ENCODE data around the gene TPCN1. TPM values are rescaled to one million over a fixed set of nuclear protein-coding genes. Genes with fewer than 3 reads are reported as not detected.

Gene TPCN1
- polyA plus RNA-seq, 3 donors: 26.4 to 41.7 (median 36.1) TPM

- WGBS, 3 donors: 94 to 95% (median 94%) methylated on average over 5 of the region's 5 CpGs
These were observed 69.2 kb downstream of the TPCN1 start for GRCh38 chr12:113290506-113290905.

DNA sequence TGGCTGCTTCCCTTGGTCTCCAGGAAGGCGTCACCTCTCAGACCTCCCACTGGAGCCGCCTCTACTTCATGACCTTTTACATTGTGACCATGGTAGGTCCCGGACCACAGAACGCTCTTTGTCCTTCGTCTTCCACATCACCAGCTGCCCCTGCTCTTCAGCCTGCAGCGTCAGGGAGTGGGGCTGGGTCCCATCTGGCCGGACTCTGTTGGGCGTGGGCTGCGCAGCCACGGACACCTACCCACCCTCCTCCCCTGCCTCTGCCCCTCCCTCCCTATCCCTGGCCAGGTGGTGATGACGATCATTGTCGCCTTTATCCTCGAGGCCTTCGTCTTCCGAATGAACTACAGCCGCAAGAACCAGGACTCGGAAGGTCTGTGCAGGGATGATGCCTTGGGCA, 70.3 kb downstream of the TPCN1 start:
- 90 to 95% (median 93%) methylated on average over 17 of the region's 17 CpGs for WGBS, 3 donors
- H3K27ac ChIP-seq (ENCODE audit: low read depth, low read length): no peak overlapping the region

More at GRCh38 chr12:113290506-113290905, 69.2 kb downstream of the TPCN1 start:
- no peak overlapping the region for H3K27ac ChIP-seq (ENCODE audit: low read depth, low read length)

- WGBS, 3 donors: 68 to 75% (median 71%) methylated on average over 6 of the region's 6 CpGs
- H3K27ac ChIP-seq (ENCODE audit: low read depth, low read length): no peak overlapping the region
These were observed 70.8 kb downstream of the TPCN1 start for GRCh38 chr12:113292091-113292490.

DNA sequence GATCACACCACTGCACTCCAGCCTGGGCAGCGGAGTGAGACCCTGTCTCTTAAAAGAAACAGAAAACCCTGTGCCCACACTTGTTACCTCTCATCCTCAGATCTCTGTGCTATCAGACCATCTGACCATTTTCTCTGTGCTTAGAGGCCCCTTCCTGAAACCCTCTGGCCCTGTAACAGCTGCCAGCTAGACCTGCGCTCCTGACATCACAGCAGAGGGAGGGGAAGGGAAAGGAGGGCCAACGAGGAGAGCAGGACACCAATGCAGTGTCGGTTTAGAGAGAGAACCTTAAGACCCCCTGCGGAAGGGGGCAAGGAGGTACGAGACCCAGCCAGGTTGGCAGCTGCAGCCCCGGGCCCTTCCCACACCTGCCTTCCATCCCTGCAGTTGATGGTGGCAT, 71.3 kb downstream of the TPCN1 start:
- no peak overlapping the region for H3K27ac ChIP-seq (ENCODE audit: low read depth, low read length)
- 86 to 94% (median 88%) methylated on average over 7 of the region's 7 CpGs for WGBS, 3 donors

- H3K27ac ChIP-seq (ENCODE audit: low read depth, low read length): no peak overlapping the region
- 94 to 97% (median 95%) methylated on average over 10 of the region's 10 CpGs for WGBS, 3 donors
These were observed 71.8 kb downstream of the TPCN1 start for GRCh38 chr12:113293100-113293499.

GRCh38 chr12:113295886-113296556, 74.8 kb downstream of the TPCN1 start:
- H3K27ac ChIP-seq (ENCODE audit: low read depth, low read length): no peak overlapping the region
- 92 to 95% (median 93%) methylated on average over 24 of the region's 24 CpGs for WGBS, 3 donors

GRCh38 chr12:113296557-113297213, 75.4 kb downstream of the TPCN1 start:
- H3K27ac ChIP-seq (ENCODE audit: low read depth, low read length): no peak overlapping the region
- 81 to 83% (median 81%) methylated on average over 23 of the region's 23 CpGs for WGBS, 3 donors

DNA sequence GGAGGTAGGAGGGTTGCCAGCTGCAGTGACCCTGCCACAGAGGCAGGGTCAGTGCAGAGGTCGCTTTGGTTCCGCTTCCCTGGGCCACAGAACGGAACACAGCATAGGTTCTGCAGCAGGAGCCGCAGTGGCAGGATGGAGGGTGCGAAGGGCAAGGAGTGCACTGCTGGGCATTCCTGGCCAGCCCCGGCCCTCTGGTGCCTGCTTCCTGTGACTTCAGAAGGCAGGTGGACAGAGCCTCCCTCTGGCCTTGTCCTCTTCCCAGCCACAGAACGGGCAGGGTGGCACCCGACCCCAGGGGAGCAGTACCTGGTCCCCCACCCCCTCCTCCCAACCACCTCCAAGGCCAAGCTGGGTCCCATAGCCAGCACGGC, 75.9 kb downstream of the TPCN1 start:
- no peak overlapping the region for H3K27ac ChIP-seq (ENCODE audit: low read depth, low read length)
- 59 to 85% (median 84%) methylated on average over 9 of the region's 9 CpGs for WGBS, 3 donors

DNA sequence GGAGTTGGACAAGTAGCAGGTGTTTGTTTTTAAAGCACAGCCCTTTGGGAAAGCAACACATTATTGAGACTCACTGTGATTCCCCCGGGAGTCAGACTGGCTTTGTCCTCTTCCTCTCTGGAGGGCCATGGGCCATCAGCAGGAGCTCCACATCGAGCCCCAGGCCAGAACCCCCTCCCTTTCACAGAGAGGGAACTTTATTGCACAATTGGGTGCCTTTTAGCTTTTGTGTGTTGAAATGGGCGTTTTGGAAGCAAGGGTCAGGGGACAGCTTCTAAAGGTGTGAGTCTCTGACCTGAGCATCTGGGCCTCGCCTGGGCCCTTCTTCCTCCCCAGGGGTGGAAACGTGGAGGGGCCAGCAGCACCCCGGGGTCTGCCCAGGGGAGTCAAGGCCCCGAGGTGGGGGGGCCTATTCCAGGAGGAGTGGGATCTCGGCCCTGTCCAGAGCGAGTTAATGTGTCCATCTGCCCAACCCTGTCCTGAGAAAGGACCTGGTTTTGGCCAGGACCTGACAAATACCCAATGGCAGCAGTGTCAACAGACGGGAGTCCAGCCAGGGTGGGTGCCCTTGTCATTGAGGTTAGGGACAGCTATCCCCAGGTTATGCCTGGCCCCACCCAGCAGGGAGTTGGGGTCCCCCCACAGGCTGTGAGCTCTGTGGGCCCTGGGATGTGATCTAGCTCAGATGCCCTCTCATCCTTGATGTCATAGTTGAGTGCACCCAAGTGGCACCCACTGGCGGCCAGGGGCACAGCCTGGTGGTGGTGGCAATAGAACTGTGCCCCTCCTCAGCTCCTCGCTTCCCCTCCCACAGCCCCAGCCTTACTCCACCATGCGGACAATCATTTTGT, 76.6 kb downstream of the TPCN1 start:
- no peak overlapping the region for H3K27ac ChIP-seq (ENCODE audit: low read depth, low read length)
- WGBS, 3 donors: 76 to 80% (median 77%) methylated on average over 13 of the region's 13 CpGs

- H3K27ac ChIP-seq (ENCODE audit: low read depth, low read length): no peak overlapping the region
- WGBS, 3 donors: 81 to 89% (median 88%) methylated on average over 5 of the region's 5 CpGs
These were observed 77.2 kb downstream of the TPCN1 start for GRCh38 chr12:113298472-113298817.

DNA sequence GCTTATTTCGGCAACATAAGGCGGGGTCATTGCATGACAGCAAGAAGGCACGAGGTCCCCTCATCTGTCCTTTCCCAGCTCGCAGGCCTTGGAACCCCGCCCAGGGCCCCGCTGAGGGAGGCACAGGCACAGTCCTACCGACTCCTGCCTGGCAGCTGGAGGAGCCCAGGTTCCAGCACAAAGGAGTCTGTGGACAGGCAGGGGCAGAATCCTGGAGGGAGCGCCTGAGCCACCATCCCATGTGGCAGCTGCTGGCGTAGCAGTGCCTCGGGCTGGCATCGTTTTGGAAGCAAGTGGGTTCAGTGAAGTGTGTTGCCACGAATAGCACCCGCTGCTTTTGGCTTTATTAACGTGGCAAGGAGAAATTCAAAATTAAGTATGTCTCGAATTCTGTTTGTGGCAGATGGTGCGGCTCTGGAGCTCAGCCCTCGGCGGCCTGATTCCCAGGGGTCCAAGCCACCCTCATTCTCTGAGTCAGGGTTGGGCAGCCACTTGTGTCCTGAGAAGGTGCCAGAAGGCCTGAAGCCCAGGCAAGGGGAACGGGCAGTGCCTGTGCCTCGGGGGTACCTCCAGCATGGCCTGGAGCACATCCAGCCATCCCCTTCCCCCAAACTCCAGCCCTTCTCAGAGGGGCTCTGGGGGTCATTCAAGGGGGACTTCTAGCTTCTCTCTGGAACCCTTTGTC, 77.7 kb downstream of the TPCN1 start:
- WGBS, 3 donors: 75 to 82% (median 78%) methylated on average over 20 of the region's 20 CpGs
- no peak overlapping the region for H3K27ac ChIP-seq (ENCODE audit: low read depth, low read length)

DNA sequence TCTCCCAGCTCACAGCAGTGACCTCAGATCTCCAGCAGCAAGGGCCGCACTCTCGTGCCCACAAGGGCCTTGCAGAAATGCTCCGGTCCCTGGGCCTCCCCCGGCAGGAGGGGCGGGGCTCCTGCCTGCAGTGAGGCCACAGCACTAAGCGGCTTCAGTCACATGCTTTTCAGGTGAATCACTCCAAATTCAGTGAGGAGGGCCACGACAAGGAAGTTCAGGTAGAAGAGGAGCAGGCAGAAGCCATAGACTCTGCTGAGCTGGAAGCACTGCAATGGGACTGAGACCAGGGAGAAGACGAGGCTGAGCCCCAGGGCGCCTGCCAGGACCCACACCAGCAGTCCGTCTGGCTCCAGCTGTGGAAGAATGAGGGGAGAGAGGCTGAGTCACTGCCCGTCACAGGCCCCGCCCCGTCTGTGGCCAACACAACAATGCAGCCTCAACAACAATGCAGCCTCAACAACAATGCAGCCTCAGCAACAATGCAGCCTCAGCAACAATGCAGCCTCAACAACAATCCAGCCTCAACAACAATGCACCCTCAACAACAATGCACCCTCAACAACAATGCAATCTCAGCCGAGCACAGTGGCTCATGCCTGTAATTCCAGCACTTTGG, 78.5 kb downstream of the TPCN1 start:
- H3K27ac ChIP-seq (ENCODE audit: low read depth, low read length): no peak overlapping the region
- 52 to 62% (median 58%) methylated on average over 14 of the region's 14 CpGs for WGBS, 3 donors

GRCh38 chr12:113301811-113302210, 80.5 kb downstream of the TPCN1 start:
- 91 to 98% (median 96%) methylated on average over 6 of the region's 6 CpGs for WGBS, 3 donors
- no peak overlapping the region for H3K27ac ChIP-seq (ENCODE audit: low read depth, low read length)

GRCh38 chr12:113302466-113302865, 81.2 kb downstream of the TPCN1 start:
- 78 to 87% (median 80%) methylated on average over 8 of the region's 8 CpGs for WGBS, 3 donors
- no peak overlapping the region for H3K27ac ChIP-seq (ENCODE audit: low read depth, low read length)

GRCh38 chr12:113302886-113303640, 81.8 kb downstream of the TPCN1 start:
- H3K27ac ChIP-seq (ENCODE audit: low read depth, low read length): no peak overlapping the region
- WGBS, 3 donors: 51 to 77% (median 53%) methylated on average over 19 of the region's 19 CpGs

DNA sequence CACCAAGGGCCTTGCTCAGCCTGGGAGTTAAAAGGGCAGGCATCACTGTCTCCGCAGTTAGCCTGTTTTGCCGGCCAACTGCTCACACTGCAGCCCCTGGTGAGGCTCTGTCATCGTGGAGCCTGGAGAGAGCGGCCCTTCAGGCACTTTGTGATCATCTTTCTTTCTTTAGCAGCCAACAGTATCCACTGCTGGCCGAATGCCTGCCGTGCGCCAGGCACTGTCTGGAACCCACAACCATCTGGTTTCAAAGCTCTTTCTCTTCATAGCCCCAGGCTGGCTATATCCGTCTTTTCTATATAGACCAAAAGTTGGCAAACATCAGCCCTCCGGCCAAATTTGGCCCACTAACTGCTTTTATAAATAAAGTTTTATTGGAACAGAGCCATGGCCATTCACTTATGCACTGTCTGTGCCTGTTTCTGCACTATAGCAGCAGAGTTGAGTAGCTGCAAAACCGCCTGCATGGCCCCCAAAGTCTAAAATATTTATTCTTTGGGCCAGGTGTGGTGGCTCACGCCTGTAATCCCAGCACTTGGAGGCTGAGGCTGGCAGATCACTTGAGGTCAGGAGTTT, 84.1 kb downstream of the TPCN1 start:
- H3K27ac ChIP-seq (ENCODE audit: low read depth, low read length): no peak overlapping the region
- WGBS, 3 donors: 94 to 97% (median 95%) methylated on average over 11 of the region's 11 CpGs

- no peak overlapping the region for H3K27ac ChIP-seq (ENCODE audit: low read depth, low read length)
- WGBS, 3 donors: 88 to 95% (median 89%) methylated on average over 11 of the region's 11 CpGs
These were observed 85.1 kb downstream of the TPCN1 start for GRCh38 chr12:113306382-113306781.

All from adipose tissue (tissue), 3 donors.